ENCODE data around the gene PLN.

Gene PLN

DNA sequence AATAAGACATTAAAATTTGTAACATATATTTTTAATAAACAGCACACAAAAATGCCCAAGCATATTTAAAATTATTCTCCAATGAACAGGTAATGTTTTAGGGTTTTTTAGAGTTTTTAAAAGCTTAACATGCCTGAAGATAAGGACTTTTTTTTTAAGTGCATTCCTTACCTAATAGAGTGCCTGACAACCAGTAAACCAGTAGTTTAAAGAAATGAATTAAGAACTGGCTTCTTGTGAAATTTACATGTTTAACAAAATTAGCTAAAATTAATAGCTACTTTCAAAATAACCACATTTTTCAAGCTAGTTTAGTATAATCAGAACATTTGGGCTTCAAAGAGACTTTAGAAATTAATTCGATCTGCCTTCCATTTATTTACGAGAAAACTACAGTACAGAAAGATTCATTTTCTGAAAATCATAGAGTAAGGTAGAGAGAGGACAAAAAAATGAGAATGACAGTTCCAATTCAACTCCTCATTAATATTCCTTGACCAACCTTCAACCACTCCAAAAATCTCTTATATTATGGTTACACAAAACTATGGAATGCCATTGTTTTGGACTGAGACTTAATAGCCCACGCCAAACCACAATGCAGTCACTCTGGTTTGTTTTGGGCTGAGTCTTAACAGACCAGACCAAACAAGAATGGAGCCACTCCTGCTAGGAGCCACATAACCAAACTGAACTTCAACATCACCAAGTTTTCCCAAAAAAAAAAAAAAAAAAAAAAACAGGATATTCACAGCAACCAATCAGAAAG is 5.7 kb upstream of the PLN start:
- DNase-seq = no peak

DNA sequence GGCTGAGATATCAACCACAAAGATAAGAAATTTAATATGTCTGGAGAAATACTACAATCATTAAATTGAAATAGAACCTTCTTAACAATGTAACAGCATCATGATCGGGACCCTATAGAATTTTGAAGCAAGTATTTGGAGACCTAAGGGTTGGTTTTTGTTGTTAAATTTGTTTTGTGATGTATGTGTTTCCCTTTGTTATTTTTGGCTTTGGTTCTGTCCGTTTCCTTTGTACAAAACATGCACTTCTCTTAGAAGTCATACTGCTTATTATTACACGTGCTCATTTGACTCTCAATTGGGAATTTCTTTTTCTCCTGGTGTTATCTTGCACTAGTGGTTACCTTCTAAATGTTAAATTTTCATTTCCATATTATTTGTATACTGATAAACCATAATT is 4.0 kb upstream of the PLN start:
- DNase-seq = no peak

DNA sequence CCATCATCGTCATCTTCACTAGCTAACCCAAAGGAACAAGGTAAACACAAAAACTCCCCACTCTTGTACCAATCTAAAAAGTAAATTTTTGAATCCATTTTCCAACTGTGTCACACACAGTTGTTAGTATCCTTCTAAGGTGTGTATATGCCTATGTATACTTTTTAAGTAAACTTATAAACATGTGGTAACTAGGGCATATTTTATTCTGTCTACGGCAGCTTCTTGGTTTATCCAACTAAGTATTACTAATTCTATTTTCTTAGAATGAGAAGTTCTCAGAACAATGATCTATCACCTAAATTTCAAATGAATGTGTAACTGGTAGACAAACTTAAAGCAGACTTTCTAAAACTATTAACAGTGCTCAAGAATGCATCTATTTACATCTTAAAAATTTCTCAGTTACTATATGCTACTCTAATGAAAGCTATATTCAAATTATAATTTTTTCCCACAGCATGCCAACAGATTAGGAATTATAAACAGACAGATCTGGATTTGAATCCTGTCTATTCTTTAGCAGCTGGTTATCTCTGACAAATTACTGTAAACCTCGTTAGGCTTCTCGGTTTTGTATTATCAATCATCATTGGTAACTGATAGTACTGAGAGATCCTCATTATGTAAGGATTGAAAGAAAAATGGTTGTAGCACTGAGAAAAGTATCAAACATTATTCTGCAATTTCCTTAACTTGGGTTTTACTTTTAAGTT is 1.8 kb upstream of the PLN start:
- no peak for DNase-seq

DNA sequence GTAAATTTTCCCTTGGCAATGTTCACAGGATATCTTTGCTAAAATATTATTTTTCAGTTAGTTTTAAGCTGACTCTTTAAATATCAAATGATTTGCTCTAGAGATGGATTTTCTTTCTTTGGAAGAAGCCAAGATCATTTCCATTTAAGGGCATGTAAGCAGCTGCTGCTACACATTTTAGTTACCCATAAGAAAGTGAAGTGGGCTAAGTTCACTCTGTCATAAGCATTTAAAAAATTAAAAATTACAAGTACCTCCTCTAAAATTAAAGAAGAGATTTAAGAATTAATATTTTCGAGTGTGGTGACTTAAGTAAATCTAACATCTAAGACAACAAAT is 1.2 kb upstream of the PLN start:
- no peak for DNase-seq

DNA sequence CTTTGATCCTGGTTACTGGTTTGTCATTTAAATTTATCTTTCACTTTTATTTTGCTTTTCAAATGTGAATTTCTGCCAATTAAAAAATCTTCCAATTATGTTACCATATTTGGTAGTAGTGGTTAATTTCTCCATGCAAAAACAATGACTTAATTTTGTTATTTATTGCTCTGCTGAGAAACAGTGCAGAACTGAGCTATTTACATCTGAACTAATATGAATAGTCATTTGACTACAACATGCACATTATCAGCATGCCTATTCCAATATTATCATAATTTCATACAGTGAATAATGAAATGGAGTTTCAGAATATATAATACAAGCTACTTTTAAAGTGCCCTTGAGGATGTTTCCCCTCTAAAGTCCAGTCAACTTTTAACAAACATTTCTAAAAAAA is 517 bp downstream of the PLN start:
- DNase-seq = no peak

DNA sequence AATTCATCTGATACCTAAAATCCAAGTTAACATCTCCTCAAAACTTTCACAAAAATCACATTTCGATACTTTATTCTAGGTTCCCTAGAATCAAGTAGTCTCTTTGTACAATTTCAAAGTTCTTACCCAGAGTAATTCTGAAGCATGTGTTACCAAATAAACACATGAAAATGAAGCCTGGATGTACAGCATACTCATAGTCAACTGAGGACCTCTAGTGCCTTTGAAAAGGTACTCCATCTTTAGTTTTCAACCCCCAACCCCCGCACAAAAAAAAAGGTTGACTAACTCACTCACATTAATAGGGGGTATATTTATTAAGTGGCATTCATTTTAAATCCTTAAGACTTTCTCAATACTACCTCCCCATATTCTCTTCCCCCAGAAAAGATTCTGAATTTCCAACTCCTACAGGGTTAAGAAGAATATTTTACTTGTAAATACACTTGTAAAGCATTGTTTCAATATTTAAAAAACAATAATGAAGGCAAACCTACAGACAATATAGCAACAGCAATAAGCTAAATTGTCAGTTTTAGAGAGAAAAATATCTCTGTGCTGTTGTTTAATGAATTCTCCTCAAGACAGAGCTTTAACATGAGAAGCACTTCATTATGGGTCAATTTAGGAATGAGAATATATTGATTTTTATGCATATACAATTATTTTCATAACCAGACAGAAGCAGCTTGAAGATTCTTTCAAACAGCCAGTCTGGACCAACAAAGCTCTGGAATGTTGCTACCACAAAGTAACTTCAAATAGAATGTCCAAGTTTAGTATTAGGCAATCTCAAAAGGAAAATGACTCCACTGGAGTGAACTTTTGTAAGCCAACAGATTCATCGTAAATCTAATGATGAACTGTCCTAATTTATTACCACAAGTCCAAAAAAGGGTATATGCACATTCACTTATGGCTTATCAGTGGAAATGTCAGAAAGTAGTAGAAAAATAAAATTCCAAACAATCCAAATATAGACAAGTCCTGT is 3.3 kb downstream of the PLN start:
- peak; percentile 64 for DNase-seq

DNA sequence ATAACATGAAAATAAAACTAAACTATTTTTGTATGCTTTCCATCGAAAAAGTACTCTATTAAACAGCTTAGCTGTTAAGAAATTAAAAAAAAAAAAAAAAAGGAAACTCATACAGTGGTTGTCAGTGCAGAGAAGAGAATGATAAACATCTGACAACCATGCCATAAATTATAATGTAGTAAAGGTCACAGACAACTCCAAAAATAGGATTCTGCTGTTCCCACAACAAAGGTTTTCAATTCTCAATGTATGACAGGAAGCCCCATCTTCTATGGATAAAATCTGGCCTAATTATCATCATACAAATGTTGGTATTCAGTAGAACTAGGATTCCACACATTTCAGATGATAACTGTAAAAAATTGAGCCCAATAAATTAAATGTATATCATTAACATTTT is 5.0 kb downstream of the PLN start:
- DNase-seq = no peak

DNA sequence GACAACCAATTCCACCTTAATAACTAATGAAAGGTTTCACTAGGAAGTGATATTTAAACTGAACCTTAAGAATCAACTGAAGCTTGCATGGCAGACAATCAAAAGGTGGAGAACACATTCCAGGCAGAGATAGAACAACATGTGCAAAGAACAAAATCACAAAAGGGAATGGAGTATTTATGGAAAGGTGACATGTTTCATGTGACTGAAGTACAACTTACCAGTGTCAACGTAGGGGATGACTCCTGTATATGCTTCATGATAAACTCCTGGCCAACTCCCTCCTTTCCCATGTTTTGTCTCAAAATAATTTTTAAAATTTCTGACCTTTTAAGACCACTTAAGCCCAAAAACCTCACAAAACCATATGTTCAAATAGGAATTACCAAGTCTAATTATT is 6.6 kb downstream of the PLN start:
- no peak for DNase-seq

DNA sequence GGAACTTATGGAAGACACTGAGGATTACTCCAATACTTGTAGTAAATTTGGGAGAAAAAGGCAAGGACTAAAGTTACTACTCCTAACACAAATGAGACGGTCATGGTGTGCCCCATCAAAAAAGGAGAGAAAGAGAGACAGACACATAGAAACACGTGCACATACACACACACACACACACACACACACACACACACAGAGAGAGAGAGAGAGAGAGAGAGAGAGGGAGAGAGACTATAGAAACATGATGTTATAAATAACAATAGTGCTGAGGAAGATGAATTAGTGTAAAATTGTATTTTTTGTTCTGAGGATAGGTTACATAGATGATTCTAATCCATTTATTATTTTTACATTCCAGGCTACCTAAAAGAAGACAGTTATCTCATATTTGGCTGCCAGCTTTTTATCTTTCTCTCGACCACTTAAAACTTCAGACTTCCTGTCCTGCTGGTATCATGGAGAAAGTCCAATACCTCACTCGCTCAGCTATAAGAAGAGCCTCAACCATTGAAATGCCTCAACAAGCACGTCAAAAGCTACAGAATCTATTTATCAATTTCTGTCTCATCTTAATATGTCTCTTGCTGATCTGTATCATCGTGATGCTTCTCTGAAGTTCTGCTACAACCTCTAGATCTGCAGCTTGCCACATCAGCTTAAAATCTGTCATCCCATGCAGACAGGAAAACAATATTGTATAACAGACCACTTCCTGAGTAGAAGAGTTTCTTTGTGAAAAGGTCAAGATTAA is 10.5 kb downstream of the PLN start:
- no peak for DNase-seq

DNA sequence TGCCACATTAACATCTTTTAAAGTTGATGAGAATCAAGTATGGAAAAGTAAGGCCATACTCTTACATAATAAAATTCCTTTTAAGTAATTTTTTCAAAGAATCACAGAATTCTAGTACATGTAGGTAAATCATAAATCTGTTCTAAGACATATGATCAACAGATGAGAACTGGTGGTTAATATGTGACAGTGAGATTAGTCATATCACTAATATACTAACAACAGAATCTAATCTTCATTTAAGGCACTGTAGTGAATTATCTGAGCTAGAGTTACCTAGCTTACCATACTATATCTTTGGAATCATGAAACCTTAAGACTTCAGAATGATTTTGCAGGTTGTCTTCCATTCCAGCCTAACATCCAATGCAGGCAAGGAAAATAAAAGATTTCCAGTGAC is 11.6 kb downstream of the PLN start:
- no peak for DNase-seq

DNA sequence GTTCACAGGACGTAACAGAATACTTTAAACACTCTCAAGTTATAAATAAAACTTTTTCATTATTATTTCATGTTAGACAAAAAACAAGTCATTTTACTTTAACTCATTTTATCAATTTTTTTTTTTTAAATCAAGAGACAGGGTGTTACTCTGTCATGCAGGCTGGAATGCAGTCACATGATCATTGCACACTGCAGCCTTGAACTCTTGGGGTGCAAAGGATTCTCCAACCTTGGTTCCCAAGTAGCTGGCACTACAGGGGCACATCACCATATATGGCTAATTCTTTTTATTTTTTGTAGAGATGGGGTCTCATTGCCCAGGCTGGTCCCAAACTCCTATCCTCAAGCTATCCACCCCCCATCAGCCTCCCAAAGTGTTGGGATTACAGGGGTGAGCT is 14.2 kb downstream of the PLN start:
- no peak for DNase-seq

DNA sequence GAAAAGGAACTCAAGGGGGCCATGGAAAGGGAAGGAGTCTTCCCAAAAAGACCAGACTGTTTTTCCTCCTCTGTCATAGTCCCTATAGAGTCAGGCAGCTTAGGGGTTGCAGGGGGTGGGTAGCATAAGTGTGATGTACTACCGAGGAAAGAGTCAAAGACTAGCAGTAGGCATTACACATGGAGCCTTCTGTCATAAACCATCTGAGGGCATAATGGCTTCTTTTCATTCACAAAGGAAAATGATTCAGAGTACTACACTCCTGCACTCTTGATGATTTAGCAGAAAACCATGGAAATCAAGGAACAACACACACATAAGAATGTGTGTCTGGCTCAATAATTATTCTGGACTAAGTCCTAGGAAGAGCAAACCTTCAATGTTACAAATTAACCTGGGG is 14.9 kb downstream of the PLN start:
- DNase-seq = no peak

DNA sequence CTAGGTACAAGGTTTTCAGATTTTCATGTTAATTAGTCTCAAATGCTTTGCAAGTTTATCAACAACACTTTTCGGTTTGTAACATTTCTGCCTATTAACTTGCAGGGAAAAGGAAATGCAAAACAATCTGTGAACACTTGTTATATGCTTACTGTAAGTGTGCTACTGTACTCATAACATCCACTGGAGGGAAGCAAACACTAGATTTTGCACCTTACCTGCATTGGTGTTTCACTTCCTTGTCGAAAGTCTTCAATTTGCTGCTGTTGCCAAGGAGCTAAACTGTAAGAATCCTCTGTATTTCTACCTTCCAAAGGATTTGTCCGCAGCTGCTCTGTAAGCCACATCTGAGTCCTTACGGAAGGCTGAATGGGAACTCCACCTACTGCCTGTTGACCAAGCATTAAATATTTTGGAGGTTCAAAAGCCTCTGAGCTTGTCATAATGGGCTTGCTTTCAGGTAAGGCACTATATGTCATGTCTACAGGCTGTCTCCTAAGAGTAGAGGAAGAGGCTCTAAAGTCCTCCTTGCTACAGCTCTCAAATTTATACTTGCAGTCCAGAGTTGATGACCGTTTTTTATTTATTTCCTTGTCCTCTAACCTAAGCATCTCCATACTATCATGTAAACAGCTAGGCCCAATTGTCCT is 17.3 kb downstream of the PLN start:
- peak; percentile 70 for DNase-seq

DNA sequence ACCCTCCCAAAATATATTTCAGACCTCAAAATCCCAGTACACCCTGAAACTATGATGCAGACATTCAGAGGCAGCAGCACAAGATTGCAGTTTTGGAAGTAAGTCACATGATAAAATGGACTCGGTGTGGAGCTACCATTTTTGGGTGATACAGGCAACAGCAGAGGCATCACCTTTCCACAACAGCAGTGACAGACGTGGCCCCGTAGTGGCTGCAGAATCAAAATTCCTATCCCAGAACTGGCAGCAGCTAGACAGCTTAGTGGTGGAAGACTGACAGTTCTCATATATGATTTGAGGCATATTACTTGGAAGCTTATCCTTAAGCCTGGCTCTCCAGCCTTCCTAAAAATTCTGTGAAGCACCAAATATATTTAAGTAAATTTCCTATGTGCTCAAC is 19.9 kb downstream of the PLN start:
- DNase-seq = no peak

DNA sequence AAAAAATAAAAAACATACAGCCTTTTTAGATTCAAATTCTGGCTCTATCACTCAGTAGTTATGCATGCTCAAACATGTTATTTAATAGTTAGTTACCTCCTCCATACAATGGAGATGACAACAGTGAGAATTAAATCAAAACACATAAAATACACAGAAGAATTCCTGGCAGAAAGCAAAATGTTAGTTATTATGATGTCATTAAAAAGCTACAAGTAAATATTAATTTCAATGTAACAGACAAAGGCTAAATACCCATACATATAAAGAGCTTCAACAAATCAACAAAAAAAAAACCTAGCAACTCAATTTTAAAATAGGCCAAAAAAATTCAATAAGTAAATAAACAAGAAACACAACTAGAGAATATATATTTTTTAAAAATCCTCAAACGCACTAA is 21.4 kb downstream of the PLN start:
- DNase-seq = no peak

DNA sequence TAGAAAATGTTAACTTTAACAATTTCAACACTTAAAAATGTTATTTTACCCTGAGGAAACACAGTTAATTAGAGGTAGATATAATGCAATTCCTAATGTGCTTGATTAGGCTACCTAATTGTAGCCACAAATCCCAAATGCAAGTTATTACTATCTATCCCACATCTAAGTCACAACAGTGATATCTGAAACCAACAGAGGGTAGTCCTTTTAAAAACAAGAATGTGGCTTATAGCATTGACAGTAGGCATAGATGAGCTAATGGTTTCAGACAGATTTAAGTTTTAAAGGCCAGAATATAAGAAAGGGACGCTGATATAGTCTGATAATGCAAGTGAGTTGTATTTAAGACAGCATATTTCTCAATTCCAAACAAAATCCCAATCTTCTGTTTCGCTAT is 23.0 kb downstream of the PLN start:
- DNase-seq = no peak

DNA sequence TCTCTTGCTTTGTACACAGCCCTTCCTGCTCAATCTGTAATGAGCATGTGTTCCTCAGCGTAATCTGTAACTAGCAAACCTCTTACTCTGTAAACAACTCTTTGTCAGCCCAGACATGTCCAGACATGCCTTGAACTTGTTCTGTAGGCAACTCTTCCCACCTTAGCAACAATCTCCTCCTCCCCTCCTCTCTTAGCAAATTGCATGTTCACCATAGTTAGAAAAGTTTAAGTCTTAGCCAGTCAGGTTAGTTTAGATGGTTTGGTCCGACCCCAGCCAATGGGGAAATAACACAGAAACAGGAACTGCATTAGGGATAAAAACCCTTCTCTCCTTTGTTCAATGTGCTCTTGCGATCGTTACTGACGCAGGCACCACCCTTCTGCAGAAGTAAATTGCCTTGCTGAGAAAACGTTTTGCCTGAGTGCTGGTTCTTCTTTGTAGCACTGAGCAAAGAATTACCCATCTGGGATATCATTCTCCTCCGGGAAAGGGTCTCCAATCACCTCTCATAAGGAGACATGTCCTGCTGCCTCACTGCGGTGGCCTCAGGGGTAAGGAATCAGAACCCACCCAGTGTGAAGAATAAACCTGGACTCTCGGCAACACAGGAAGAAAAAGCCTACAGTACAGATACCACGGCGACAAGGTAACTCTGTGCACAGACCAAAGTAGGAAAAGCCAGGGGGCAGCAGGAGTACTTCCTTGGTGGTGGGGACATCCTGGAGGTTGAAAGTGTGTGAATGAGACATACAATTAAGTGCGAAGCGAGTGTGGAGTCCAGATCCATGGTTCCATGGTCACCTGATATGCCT is 26.2 kb downstream of the PLN start:
- DNase-seq = peak; percentile 6

DNA sequence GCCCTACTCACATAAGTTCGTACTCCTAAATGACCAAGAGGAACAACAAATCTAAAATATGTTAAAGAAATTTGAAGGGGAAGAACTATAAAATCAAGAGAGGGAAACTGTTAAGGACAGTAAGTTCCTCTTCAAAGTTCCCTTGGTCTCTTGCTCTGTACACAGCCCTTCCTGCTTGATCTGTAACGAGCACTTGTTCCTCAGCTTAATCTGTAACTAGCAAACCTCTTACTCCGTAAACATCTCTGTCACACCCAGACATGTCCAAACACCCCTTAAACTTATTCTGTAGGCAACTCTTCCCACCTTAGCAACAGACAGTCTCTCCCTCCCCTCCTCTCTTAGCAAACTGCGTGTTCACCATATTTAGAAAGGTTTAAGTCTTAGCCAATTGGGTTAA is 29.9 kb downstream of the PLN start:
- no peak for DNase-seq

DNA sequence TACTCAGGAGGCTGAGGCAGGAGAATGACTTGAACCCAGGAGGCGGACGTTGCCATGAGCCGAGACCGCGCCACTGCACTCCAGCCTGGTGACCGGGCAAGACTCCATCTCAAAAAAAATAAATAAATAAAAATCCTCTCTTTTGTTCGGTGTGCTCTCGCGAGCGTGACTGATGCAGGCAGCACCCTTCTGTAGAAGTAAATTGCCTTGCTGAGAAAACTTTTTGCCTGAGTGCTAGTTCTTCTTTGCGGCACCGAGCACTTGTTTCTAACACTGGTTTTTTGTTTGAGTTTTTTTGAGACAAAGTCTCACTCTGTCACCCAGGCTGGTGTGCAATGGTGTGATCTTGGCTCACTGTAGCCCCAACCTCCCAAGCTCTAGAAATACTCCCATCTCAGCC is 30.5 kb downstream of the PLN start:
- no peak for DNase-seq

DNA sequence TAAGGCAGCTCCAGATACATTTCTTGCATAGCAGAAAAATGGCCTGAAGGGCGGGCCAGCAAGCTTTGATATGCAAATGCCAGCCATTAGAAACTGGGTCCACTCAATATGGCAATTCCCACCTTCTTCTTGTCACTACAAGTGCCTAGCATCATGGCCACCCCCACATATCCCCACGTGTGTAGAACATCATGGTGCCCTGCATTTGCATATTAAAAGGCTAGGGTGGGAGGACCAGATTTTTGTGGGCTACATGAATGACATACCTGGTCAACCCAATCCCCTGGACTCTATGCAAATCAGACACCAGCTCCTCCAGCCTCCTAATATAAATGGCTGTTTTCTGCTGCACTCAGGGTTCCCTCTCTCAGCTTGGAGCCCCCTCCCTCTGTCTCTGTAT is 31.7 kb downstream of the PLN start:
- no peak for DNase-seq

DNA sequence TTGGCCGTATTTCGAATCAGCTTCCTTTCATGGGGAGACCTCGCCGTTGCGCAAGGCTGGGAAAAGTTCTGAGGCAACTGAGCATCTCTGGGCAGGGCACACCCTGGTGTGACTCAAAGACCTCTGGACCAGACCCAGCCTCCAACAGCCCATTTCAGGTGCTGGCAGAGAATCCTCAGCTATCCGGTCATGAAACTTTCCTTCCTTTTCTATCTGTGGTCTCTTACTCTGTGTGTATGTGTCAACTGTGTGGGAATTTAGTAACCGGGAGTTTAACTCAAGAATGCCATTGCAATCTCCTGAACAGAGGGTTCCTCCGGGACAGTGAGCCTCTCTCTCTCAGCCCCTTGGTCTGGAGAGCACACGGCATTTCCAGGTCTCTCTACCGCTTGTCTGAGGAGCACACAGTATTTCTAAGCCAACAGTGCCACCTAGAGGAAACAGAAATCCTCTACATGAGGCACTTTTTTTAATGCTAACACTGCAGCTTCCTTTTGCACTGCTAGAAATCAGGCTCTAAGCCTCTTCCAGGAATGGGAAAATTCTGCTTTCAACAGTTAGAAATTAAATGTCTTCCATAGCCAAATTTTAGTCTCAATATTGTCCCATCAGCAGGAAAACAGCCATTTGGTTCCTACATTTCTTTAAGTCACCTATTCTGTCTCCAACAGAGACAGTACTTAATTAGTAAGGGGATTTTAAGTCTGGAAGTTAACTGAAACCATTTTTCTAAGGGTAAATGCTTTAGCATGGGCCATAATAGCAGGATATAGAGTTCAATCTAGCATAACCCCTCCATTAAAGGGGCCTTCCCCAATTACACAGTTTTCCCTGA is 32.7 kb downstream of the PLN start:
- DNase-seq = peak; percentile 52

Data from DMS153 (cell line).